ENCODE results near the gene NVL. TPM values are rescaled to one million over a fixed set of nuclear protein-coding genes. Genes with fewer than 3 reads are reported as not detected.
"Not testable (repeated sequence)": the region's sequence is repeated elsewhere in the genome, so short reads cannot be mapped to it uniquely, and the experiment has no call there.

NVL gene
- polyA plus RNA-seq, 4 donors, result 33.6 to 44.7 (median 42.1) TPM

- no peak for DNase-seq (ENCODE audit: low read depth in 4 of 4, low spot score in 3 of 4)
Measured at GRCh38 chr1:224338150-224338838, 8.3 kb upstream of the NVL start.

GRCh38 chr1:224333939-224334786, 4.2 kb upstream of the NVL start:
- no peak for DNase-seq (ENCODE audit: low read depth in 4 of 4, low spot score in 3 of 4)

DNA sequence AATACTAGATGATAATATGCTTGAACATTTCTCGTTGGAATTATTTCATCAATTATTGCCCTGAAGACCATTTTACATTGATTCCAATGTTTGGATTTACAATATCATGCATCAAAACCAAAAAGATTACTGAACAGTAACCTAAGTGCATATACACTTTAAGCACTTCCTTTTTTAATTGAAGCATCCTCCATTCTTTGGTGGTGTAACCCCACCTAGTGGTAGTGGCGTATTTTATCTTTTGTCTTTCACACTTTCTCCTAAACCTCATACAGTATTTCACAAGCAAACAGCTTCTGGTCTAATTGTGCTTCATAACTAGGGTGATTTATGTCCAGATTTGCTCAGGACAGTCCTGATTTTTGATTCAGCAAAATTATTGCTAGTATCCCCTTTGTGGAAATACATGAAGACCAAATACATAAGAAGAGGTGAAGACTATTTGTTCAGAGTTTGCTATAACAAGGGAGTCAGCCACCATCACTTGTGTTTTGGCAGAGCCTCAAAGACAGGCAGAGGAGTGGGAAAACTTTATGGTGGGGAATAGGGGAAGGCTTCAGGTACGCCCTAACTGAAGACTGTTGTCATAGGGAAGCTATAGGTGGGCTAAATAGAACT, 3.4 kb upstream of the NVL start:
- DNase-seq (ENCODE audit: low read depth in 4 of 4, low spot score in 3 of 4), result peak in 1 of 4 donors; percentile 37

DNA sequence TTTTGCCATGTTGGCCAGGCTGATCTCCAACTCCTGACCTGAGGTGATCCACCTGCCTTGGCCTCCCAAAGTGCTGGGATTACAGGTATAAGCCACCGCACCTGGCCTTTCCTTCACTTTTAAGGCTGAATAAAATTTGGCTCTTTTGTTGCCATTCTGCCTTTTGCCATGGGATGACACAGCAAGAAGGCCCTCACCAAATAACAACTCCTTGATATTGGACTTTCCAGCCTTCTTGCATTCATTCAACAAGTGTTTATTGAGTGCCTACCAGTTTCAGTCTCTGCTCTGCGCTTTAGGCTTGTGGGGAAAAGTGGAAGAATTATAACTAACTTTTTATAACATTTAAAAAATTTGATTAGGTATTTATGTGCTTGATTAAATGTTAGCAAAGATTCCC, 1.9 kb upstream of the NVL start:
- no peak for DNase-seq (ENCODE audit: low read depth in 4 of 4, low spot score in 3 of 4)

- DNase-seq (ENCODE audit: low read depth in 4 of 4, low spot score in 3 of 4), result no peak
Measured at GRCh38 chr1:224331326-224331725, 1.4 kb upstream of the NVL start.

GRCh38 chr1:224329484-224329841, 509 bp downstream of the NVL start:
- DNase-seq (ENCODE audit: low read depth in 4 of 4, low spot score in 3 of 4), result no peak

- no peak for DNase-seq (ENCODE audit: low read depth in 4 of 4, low spot score in 3 of 4)
Measured at GRCh38 chr1:224328644-224329043, 1.3 kb downstream of the NVL start.

DNA sequence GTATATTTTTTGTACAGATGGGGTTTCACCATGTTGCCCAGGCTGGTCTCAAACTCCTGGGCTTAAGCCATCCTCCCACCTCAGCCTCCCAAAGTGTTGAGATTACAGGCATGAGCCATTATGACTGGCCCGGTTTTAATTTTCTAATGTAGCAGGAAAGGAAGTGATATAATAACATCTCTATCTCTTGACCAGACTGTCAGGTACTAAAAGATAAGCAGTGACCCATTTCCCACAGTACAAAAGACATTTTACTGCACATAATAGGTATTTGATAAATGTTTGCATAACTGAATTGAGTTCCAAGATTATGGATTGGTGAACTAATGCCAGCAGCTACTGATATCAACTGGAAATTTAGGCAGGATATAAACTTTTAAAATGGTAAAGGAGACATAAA, 4.0 kb downstream of the NVL start:
- no peak for DNase-seq (ENCODE audit: low read depth in 4 of 4, low spot score in 3 of 4)

GRCh38 chr1:224321706-224322105, 8.3 kb downstream of the NVL start:
- DNase-seq (ENCODE audit: low read depth in 4 of 4, low spot score in 3 of 4), result no peak

DNA sequence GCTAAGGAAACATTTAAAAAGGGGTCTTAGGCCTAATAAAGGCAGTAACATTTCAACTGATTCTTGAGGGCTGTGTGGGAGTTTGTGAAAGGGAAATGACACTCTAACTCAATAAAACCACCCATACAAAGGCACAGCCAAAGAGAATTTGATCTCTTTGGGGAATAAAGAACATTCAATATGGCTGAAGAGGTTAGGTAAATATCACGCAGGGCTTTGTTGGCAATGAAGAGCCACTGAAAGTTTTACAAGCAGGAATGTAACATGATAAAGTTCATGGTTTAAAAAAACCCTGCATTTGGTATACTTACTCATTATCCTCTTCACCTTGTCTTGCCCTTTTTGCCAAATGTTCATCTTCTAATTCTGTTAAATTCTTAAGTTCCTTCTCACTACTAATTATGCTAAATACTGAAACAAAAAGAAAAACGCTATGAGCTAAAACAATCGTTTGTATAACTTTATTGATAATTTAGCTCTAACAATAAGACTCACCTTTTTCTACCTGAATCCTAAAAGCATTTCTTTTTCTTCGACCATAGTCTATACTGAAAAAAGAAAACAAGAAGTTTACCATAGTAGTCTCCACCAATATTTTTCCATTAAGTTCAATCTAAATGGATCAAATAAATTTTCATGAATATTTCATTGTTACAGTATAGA, 12.5 kb downstream of the NVL start:
- no peak for DNase-seq (ENCODE audit: low read depth in 4 of 4, low spot score in 3 of 4)

GRCh38 chr1:224312025-224312424, 17.9 kb downstream of the NVL start:
- no peak for DNase-seq (ENCODE audit: low read depth in 4 of 4, low spot score in 3 of 4)

- DNase-seq (ENCODE audit: low read depth in 4 of 4, low spot score in 3 of 4), result not testable (repeated sequence)
Measured at GRCh38 chr1:224311503-224311902, 18.5 kb downstream of the NVL start.

GRCh38 chr1:224308064-224308463, 21.9 kb downstream of the NVL start:
- no peak for DNase-seq (ENCODE audit: low read depth in 4 of 4, low spot score in 3 of 4)

- no peak for DNase-seq (ENCODE audit: low read depth in 4 of 4, low spot score in 3 of 4)
Measured at GRCh38 chr1:224304767-224305166, 25.2 kb downstream of the NVL start.

DNA sequence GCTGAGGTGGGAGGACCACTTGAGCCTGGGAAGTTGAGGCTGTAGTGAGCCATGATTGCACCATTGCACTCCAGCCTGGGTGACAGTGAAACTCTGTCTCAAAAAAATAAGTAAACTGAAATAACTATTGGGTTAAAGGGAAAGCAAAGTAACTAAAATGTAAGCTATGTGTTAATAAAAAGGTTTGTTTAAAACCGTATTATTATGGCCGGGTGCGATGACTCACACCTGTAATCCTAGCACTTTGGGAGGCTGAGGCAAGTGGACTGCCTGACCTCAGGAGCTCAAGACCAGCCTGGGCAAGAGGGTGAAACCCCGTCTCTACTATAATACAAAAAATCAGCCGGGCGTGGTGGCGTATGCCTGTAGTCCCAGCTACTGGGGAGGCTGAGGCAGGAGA, 27.0 kb downstream of the NVL start:
- DNase-seq (ENCODE audit: low read depth in 4 of 4, low spot score in 3 of 4), result no peak

DNA sequence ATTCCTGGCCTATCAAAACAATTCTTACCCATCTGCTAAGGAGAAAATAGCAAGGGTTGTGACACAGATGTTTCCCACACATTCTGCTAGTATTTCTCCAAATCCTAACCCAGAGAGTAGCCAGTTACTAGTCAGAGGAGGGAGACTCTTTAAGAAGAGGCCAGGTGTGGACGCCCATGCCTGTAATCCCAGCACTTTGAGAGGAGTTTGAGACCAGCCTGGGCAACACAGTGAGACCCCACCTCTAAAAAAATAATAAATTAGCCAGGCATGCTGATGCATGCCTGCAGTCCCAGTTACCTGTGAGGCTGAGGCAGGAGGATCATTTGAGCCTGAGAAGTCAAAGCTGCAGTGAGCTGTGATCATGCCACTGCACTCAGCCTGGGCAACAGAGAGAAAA, 28.6 kb downstream of the NVL start:
- no peak for DNase-seq (ENCODE audit: low read depth in 4 of 4, low spot score in 3 of 4)

DNA sequence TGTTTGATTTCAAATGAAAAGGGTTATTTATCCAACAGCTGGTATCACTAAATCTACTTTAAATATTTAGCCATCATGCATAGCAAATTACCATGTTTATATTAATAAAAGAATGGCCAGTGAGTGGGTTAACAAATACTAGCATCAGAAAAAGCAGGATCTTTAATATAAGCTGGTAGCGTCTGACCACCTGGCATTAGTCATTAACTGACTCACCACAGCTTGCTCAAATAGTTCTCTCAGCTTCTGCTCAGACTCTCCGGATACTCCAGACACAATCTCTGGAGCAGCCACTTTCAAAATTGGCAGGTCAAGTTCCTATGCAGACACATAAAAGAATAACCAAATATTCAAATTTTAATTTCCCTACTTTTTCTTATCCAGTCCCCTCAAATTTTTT, 29.6 kb downstream of the NVL start:
- no peak for DNase-seq (ENCODE audit: low read depth in 4 of 4, low spot score in 3 of 4)

DNA sequence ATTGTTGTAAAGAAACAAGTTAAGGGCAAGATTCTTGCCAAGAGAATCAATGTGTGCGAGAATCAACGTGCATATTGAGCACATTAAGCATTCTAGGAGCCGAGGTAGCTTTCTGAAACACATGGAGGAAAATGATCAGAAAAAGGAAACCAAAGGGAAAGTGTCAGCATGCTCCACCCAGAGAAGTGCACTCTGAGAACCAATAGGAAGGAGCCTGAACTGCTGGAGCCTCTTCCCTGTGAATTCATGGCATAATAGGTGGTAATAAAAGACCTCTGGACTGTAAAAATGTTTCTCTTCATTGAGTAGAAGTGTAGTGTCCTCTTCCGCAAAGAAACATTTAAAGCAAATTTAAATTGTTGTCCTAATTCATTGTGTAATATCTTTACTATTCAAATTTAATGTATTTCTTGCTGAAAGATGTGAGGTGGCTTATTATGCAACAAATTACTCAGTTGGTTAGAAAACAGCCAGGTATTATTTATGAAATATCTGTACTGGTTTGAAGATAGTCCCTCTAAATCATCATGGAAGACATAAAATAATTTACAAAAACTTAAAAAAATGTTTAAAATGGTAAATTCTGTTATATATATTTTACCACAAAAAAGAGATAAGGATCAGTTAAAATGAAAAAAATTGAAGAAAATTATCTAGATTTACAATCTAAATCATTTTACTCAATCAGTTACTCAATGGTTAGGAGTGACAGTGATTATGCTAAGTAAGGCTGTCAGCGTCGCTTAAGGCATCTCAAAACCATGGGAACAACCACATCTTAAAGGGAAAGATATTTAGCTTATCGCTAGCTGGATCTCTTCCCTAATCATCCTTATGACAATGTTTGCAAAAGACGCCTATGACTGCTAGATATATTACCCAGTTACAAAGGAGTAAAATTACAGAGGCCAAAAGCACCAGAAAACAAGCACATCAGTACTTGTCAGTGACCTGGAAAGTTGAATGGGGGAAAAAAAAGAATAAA, 31.3 kb downstream of the NVL start:
- DNase-seq (ENCODE audit: low read depth in 4 of 4, low spot score in 3 of 4), result no peak

DNA sequence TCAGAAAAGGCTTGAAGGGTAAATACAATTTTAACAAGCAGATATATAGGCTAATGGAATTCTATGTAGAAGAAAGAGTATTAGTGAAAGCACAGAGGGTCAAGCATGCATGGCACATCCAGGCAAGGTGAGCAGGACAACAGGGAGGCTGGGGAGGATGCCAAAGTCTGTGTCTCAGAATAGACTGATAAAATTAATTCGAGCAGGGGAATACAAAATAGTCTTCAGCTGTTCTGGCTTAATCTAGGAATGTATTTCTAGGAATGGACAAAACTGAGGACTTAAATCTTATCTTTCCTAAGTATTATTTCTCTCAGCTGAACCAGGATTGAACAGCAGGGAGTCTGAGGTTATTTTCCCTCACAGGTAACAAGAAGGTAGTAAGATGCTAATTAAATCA, 35.2 kb downstream of the NVL start:
- DNase-seq (ENCODE audit: low read depth in 4 of 4, low spot score in 3 of 4), result no peak

- DNase-seq (ENCODE audit: low read depth in 4 of 4, low spot score in 3 of 4), result no peak
Measured at GRCh38 chr1:224292419-224292818, 37.6 kb downstream of the NVL start.
